HL-60 (cell line): Measurements from ENCODE around the gene PHETA1.

ENCODE experiments used
- DNase-seq, 2 experiments: peaks; one replicate each; pipeline ENCODE4 v3.0.0-alpha.2; 2010 to 2020; ENCODE audit warnings: low read depth in 1 of 2, low spot score in 1 of 2
- H3K27ac ChIP-seq: fragments of 250-450 bp; sonication (Bioruptor Pico); replicated peaks from 2 replicates; pipeline ENCODE4 v1.5.1; 2020; ENCODE audit warnings: mild to moderate bottlenecking, moderate library complexity
- H3K27me3 ChIP-seq: fragments of 250-450 bp; sonication (Bioruptor Pico); 2 replicates; pipeline ENCODE4 v1.5.1; 2021; ENCODE audit warnings: mild to moderate bottlenecking, moderate library complexity; ENCODE audit not compliant: insufficient read depth, poor library complexity, severe bottlenecking
- H3K4me3 ChIP-seq: replicated peaks from 2 replicates; pipeline ENCODE4 v1.5.1; 2011; ENCODE audit warnings: mild to moderate bottlenecking, control low read depth, low read length; ENCODE audit not compliant: insufficient read depth
- CTCF ChIP-seq: IDR thresholded peaks from one replicate; pipeline ENCODE4 v1.5.1; 2011; ENCODE audit warnings: low read length, control low read depth, inconsistent platforms; ENCODE audit not compliant: insufficient read depth
- GABPA ChIP-seq: IDR thresholded peaks from 2 replicates; pipeline ENCODE4 v1.6.1; 2012; ENCODE audit warnings: low read depth
- POLR2AphosphoS5 ChIP-seq: IDR thresholded peaks from 2 replicates; pipeline ENCODE4 v1.6.1; 2012; ENCODE audit warnings: low read depth
- REST ChIP-seq: IDR thresholded peaks from 2 replicates; pipeline ENCODE4 v1.6.1; 2012; ENCODE audit warnings: low read depth; ENCODE audit not compliant: insufficient replicate concordance
- SPI1 ChIP-seq: IDR thresholded peaks from 2 replicates; pipeline ENCODE4 v1.6.1; 2012; ENCODE audit warnings: low read depth, mild to moderate bottlenecking, borderline replicate concordance

PHETA1 gene

GRCh38 chr12:111410431-111411184 is 41.7 kb upstream of the PHETA1 start:
- Histone ChIP-seq H3K27ac (no peak overlapping the region; the same call in 1 of the 2 replicates), H3K4me3 (no peak overlapping the region)
- TF ChIP-seq POLR2AphosphoS5 (no peak), REST (no peak), GABPA (no peak), CTCF (no peak), SPI1 (peak; percentile 14; the same call in 1 of the 2 replicates)

GRCh38 chr12:111409780-111410430 is 41.0 kb upstream of the PHETA1 start:
- peak overlapping the region; percentile 29 for H3K4me3 ChIP-seq
- H3K27me3 ChIP-seq, result no peaks in the 10 kb centered on the region
- TF ChIP-seq SPI1 (0 out of 2 replicates have a peak, but pooled peaks have one; percentile 0), GABPA (no peak), POLR2AphosphoS5 (0 out of 2 replicates have a peak, but pooled peaks have one; percentile 39), CTCF (no peak), REST (no peak)
- DNase-seq, result peak; percentile 58 to 67
- peak overlapping the region; percentile 27; the same call in 1 of the 2 replicates for H3K27ac ChIP-seq

More at GRCh38 chr12:111410431-111411184, 41.7 kb upstream of the PHETA1 start:
- no peaks in the 10 kb centered on the region for H3K27me3 ChIP-seq
- no peak for DNase-seq

- Histone ChIP-seq H3K27ac (no peak overlapping the region), H3K27me3 (no peaks in the 10 kb centered on the region), H3K4me3 (peak overlapping the region; percentile 29)
- TF ChIP-seq POLR2AphosphoS5 (no peak), GABPA (no peak), CTCF (no peak), SPI1 (no peak), REST (no peak)
- DNase-seq, result no peak
Measured at GRCh38 chr12:111409403-111409779, 40.5 kb upstream of the PHETA1 start.
